Body of pancreas (tissue), 4 donors: ENCODE results near the gene TENM3.

Source experiments
- POLR2A ChIP-seq, 3 donors: fragments of 450-650 bp; IDR thresholded peaks; one replicate each; pipeline ENCODE4 v1.6.1; 2016; ENCODE audit warnings: antibody characterized with exemption in 3 of 3, mild to moderate bottlenecking in 2 of 3
- TF ChIP-seq, protein P1 (sequence below), 7 experiments: fragments of 450-650 bp in 4 of 7; fragments of 200-600 bp in 3 of 7; sonication (generic) in 3 of 7; IDR thresholded peaks; one replicate each; pipeline ENCODE4 v1.5.1; 2016 to 2019; ENCODE audit warnings: antibody characterized with exemption in 7 of 7

GRCh38 chr4:182206266-182206665 is 36.9 kb upstream of the TENM3 start:
- TF ChIP-seq, protein P1, sequence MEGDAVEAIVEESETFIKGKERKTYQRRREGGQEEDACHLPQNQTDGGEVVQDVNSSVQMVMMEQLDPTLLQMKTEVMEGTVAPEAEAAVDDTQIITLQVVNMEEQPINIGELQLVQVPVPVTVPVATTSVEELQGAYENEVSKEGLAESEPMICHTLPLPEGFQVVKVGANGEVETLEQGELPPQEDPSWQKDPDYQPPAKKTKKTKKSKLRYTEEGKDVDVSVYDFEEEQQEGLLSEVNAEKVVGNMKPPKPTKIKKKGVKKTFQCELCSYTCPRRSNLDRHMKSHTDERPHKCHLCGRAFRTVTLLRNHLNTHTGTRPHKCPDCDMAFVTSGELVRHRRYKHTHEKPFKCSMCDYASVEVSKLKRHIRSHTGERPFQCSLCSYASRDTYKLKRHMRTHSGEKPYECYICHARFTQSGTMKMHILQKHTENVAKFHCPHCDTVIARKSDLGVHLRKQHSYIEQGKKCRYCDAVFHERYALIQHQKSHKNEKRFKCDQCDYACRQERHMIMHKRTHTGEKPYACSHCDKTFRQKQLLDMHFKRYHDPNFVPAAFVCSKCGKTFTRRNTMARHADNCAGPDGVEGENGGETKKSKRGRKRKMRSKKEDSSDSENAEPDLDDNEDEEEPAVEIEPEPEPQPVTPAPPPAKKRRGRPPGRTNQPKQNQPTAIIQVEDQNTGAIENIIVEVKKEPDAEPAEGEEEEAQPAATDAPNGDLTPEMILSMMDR (IDR thresholded peaks at IDR 0.05) = no peak
- no peak for TF ChIP-seq POLR2A (IDR thresholded peaks at IDR 0.05)
